Activated CD4-positive, alpha-beta T cell treated with anti-CD3 and anti-CD28 coated beads, Interleukin-2, amount 10 ng/mL, durations not matched to agents 7 days and 5 days (primary cell): ENCODE results near the gene RUBCN. TPM values are rescaled to one million over a fixed set of nuclear protein-coding genes. Genes with fewer than 3 reads are reported as not detected.
"Not testable (repeated sequence)": the region's sequence is repeated elsewhere in the genome, so short reads cannot be mapped to it uniquely, and the experiment has no call there.

Experiments used
- CTCF ChIA-PET: fragments of 350-600 bp; sonication (Branson Sonifier 250); formaldehyde crosslinking; loops from one replicate; lab custom pipeline; 2021; ENCODE audit warnings: antibody characterized with exemption; lab: Charles Lee
- POLR2A ChIA-PET: fragments of 350-600 bp; sonication (Branson Sonifier 250); formaldehyde crosslinking; loops from one replicate; lab custom pipeline; 2021; ENCODE audit warnings: antibody characterized with exemption; lab: Charles Lee
- DNase-seq: peaks from one replicate; pipeline ENCODE4 v3.0.0-alpha.2; 2020
- H3K27ac Mint-ChIP-seq: one replicate; pipeline ENCODE4 v1.8.0; 2021; ENCODE audit warnings: mild to moderate bottlenecking, moderate library complexity, mixed read lengths
- H3K27me3 Mint-ChIP-seq: one replicate; pipeline ENCODE4 v1.8.0; 2021; ENCODE audit warnings: mixed read lengths
- H3K36me3 Mint-ChIP-seq: one replicate; pipeline ENCODE4 v1.8.0; 2021; ENCODE audit warnings: low read depth, mixed read lengths
- H3K4me1 Mint-ChIP-seq: one replicate; pipeline ENCODE4 v1.8.0; 2021; ENCODE audit warnings: mixed read lengths
- H3K4me3 Mint-ChIP-seq: one replicate; pipeline ENCODE4 v1.8.0; 2021; ENCODE audit warnings: mild to moderate bottlenecking, moderate library complexity, mixed read lengths
- H3K9me3 Mint-ChIP-seq: one replicate; pipeline ENCODE4 v1.8.0; 2021; ENCODE audit warnings: mixed read lengths
- total RNA-seq, 2 experiments: library from RNA; stranded (reverse); gene quantifications; one replicate each; pipeline ENCODE4 v1.2.3, GENCODE V29; 2021

The RUBCN gene
- total RNA-seq, 2 experiments from 2014 or later, result 43.3 to 44.5 TPM

DNA sequence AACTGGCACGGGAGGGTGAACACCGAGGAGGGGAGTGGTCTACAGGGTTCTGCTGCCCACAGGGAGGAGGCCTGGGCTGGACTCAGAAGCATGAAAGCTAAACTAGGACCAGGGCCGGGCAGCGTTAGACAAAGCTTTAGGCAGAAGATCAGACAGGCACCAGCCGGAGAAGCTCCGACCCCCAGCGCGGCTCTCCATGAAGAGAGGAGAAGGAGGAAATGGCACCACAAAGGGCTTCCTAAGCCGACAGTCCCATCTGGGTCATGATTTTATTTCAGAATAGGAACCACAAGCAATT, 61.2 kb downstream of the RUBCN start:
- ChIA-PET POLR2A (no interaction called here), CTCF (interaction anchor here (1.0 kb wide), 1 partner anchor 65 kb away, joined by 4 read pairs; no protein-coding TSS in a partner anchor)
- Mint-ChIP-seq H3K27ac (no peak overlapping the region), H3K27me3 (no peaks in the 10 kb centered on the region), H3K9me3 (peaks cover 7% of the 10 kb centered on the region), H3K36me3 (peaks cover 44% of the 10 kb centered on the region), H3K4me1 (no peaks in the 10 kb centered on the region), H3K4me3 (no peak overlapping the region)
- no peak for DNase-seq

DNA sequence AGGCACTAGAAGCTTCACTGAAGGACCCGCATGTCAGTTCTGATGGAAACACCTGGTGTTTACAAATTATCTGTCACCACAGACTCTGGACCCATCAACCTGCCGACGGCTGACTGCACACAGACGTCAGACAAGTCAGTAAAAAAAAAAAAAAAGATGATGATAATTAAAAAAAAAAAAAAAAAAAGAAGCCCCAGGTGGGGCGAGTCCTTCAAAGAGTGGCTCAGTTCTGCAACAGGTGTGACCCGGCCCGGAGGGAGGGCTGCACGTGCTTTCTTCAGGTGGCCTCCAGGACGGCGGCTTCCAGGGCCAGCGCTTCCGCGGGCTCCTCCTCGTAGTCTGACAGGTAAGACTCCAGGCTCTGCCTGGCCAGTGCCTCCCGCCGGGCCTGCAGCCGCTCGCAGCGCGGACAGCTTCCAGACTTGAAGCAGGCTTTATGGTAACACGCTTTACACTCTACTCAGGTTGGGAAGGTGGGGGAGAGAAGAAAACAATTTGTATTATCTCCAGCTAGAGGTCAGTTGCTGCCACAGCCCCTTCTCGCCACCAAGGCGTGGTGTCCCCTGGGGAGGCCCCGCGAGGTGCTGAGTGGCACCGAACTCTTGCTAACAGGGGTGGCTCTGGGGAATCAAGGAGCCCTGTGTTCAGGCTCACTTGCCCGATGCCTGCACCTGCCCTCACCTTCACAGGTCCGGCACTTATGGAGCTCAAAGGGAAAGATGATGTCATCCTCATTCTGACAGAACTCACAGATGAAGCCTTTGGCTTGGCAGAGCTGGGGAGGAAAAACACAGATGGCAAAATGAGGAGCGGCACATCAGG, 61.8 kb downstream of the RUBCN start:
- H3K27ac Mint-ChIP-seq, result no peak overlapping the region
- no peak for DNase-seq
- H3K27me3 Mint-ChIP-seq, result no peaks in the 10 kb centered on the region
- no peak overlapping the region for H3K4me3 Mint-ChIP-seq
- H3K4me1 Mint-ChIP-seq, result no peaks in the 10 kb centered on the region
- ChIA-PET POLR2A (no interaction called here), CTCF (interaction anchor here (0.6 to 1.0 kb wide), 2 partner anchors 65 to 122 kb away, joined by 3 to 4 read pairs; no protein-coding TSS in a partner anchor)
- H3K36me3 Mint-ChIP-seq, result peaks cover 40% of the 10 kb centered on the region
- H3K9me3 Mint-ChIP-seq, result peaks cover 4% of the 10 kb centered on the region

DNA sequence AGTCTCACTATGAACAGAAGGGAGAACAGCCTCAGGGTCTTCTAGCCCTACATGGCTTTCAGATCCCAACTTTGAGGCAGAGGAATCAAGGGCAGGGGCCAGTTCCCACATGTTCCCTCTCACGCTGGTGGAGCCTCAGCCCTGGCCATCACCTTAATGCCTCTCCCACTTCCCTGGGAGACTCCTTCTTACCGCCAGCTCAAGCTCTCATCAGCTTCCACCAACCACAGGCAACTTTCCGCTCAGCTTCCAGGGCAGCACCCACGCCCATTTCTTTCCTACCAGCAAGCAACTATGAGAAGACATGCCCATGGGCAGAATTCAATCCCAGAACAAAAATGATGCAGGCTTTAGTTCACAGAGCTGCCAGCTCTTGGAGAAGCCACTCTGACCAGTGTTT, 63.5 kb downstream of the RUBCN start:
- H3K36me3 Mint-ChIP-seq, result peaks cover 33% of the 10 kb centered on the region

DNA sequence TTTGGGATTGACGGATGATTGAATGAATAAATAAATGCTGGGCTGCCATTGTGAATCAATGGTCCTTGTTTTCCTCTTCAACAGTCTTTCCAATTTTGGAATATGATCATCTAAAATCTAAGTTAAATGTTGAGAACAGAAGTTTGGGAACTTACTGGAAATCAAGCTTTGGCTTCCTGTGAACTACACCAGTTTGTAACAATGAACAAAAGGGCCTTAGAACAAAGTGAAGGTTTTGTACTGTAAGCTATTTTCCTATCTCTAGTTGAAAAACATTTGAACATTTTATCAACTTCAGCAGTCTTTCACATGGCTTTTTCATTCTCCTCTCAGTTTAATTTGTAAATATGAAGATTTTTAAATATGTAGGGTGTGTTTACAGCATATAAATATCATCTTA, 66.3 kb downstream of the RUBCN start:
- Mint-ChIP-seq H3K36me3 (peaks cover 20% of the 10 kb centered on the region), H3K27me3 (no peaks in the 10 kb centered on the region), H3K9me3 (no peaks in the 10 kb centered on the region), H3K4me1 (no peaks in the 10 kb centered on the region), H3K4me3 (no peak overlapping the region), H3K27ac (no peak overlapping the region)
- no peak for DNase-seq
- POLR2A ChIA-PET, result no interaction called here
- CTCF ChIA-PET, result interaction anchor here (1.2 to 1.3 kb wide), 3 partner anchors 14 to 92 kb away, joined by 3 read pairs; no protein-coding TSS in a partner anchor

More for the DNA sequence above, 63.5 kb downstream of the RUBCN start:
- Mint-ChIP-seq H3K27me3 (no peaks in the 10 kb centered on the region), H3K9me3 (no peaks in the 10 kb centered on the region), H3K27ac (no peak overlapping the region), H3K4me1 (no peaks in the 10 kb centered on the region), H3K4me3 (no peak overlapping the region)
- no peak for DNase-seq
- POLR2A ChIA-PET, result no interaction called here
- CTCF ChIA-PET, result interaction anchor here (0.7 to 2.2 kb wide), 4 partner anchors 14 to 670 kb away, joined by 4 to 5 read pairs (median 4); no protein-coding TSS in a partner anchor

DNA sequence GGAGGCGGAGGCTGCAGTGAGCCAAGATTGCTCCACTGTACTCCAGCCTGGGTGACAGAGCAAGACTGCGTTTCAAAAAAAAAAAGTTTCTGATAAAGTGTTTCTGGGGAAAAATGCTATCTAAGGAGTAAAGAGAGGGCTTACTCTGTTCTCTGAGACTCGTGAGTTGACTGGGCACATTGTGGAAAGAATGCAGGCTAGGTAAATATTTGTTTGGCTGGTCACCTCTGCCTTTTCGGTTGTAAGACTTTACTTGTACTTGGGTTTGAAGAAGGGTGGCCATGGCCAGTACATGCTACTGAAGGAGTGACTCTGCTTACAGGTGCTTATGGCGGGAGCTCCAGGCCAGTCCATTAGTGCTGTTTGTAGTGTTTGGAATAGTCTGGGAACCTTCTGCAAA, 68.7 kb downstream of the RUBCN start:
- no peak overlapping the region for H3K27ac Mint-ChIP-seq
- no peaks in the 10 kb centered on the region for H3K27me3 Mint-ChIP-seq
- ChIA-PET CTCF (no interaction called here), POLR2A (no interaction called here)
- H3K4me1 Mint-ChIP-seq, result no peaks in the 10 kb centered on the region
- H3K36me3 Mint-ChIP-seq, result peaks cover 2% of the 10 kb centered on the region
- no peak overlapping the region for H3K4me3 Mint-ChIP-seq
- DNase-seq, result no peak
- H3K9me3 Mint-ChIP-seq, result no peaks in the 10 kb centered on the region

DNA sequence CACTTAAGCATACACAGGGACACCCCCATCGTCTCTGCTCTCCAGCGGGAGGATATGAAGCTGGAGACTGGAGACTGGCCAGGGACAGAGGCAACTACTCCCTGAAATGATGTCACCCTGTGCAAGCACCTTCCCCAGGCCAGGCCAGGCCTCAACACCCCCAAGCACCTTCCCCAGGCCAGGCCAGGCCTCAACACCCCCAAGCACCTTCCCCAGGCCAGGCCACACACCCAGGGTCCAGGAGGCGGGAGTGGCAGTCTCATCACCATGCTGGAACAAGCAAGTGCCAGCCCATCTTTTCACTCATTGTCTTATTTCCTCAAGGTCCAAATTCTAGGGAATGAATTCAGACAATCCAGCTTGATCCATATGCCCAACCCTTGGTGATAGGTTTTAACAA, 69.4 kb downstream of the RUBCN start:
- DNase-seq, H3K27ac Mint-ChIP-seq, H3K27me3 Mint-ChIP-seq, H3K4me1 Mint-ChIP-seq, H3K4me3 Mint-ChIP-seq, CTCF ChIA-PET, H3K9me3 Mint-ChIP-seq, POLR2A ChIA-PET, H3K36me3 Mint-ChIP-seq: not testable (repeated sequence)

DNA sequence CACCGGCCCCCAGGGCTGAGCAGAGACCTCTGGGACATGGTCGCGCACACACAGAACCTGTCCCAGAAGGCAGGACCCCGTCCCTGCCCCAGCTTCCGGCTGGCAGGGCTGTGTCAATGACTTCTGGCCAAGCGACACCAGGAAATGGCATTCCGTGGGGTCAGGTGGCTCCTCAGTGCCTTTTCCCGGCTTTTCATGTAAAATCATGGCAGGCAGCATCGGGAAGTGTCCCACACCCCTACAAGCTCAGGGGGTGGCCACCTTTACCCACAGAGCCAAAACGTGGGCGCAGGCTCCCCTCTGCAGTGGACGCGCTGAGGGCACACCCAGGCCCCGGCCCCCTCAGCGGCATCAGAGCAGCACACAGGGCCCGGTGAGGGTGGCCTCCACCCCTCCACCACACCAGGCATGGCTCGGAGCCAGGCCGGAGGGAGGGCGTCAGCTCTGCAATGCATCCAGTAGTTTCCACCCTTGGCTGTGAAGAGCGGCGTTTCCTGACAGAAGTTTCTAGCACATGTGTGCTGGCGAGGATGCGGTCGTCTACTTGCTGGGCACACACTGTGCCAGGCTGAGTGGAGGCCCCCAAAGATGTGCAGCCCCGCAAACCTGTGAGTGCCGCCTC, 70.4 kb downstream of the RUBCN start:
- H3K4me3 Mint-ChIP-seq, CTCF ChIA-PET, POLR2A ChIA-PET, H3K4me1 Mint-ChIP-seq, DNase-seq, H3K9me3 Mint-ChIP-seq, H3K27me3 Mint-ChIP-seq, H3K27ac Mint-ChIP-seq, H3K36me3 Mint-ChIP-seq: not testable (repeated sequence)

DNA sequence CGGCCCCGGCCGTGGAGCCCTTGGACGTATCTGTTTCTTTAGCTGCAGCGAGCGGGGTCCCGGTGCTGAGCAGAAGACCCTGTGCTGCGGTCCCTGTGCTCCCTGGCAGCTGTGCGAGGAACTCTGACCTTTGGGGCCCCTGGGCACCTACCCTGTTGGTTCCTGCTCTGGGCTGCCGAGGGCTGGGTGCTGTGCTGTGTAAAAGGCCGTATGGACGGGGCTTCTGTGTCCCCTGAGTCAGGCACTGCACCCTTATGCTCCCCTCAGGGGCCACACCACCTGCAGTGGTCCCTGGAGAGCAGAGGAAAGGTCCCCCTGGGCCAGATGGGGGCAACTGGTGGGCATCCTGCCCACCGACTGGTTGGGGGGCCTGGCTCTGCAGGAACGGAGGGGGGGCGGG, 71.2 kb downstream of the RUBCN start:
- H3K27me3 Mint-ChIP-seq, H3K36me3 Mint-ChIP-seq, DNase-seq, CTCF ChIA-PET, POLR2A ChIA-PET, H3K27ac Mint-ChIP-seq, H3K9me3 Mint-ChIP-seq, H3K4me3 Mint-ChIP-seq, H3K4me1 Mint-ChIP-seq: not testable (repeated sequence)

DNA sequence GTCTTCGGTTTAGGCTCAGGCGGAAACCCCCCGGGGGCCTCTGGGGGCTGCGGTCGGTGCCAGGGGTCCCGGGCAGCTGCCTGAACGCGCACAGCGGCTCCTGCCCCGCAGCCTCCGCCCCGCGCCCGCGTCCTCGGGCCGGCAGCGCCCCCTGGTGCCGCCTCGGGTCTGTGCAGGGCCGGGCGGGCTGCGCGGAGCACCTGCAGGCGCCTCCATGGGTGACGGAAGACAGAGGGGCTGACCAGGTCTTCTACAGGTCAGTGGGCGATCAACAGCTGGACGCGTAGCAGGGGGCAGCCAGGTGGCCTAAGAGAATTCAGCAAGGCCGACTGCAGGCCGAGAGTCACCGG, 71.6 kb downstream of the RUBCN start:
- H3K27ac Mint-ChIP-seq, H3K36me3 Mint-ChIP-seq, CTCF ChIA-PET, H3K9me3 Mint-ChIP-seq, DNase-seq, POLR2A ChIA-PET, H3K27me3 Mint-ChIP-seq, H3K4me1 Mint-ChIP-seq: not testable (repeated sequence)
- peak overlapping the region; percentile 19 for H3K4me3 Mint-ChIP-seq

DNA sequence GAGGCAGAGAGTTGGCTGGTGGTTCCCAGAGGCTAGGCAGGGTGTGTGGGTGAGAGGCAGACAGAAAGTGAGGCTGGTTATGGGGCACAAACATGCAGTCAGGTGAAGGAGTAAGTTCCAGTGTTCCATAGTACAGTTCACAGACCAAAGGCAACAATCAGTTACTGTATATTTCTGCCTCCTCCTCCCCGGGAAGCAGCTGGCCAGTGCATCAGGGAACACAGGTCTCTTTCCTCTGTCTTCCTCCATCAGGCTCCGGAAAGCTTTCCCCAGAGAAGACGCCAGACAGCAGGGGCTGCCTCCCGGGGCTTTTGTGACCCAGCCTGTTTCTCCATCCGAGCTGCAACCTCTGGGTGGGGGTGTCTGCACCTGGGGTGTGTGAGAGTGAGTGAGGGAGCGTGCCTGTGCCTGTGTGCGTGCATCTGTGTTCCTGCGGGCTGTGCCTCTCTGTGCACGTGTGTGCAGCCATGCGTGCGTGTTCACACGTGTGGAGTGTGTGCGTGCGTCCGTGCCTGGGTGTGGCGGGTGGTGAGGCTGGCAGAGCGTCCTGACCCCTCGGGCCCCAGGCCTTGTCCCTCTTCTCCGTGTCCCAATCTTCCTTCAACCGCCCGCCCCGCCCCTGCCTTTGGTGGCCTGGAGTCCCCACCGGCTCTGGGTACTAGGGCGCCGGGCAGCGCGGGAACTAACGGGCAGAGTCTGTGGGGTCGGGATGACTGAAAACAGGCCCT, 72.1 kb downstream of the RUBCN start:
- H3K27me3 Mint-ChIP-seq, POLR2A ChIA-PET, H3K27ac Mint-ChIP-seq, DNase-seq, H3K4me1 Mint-ChIP-seq, CTCF ChIA-PET, H3K36me3 Mint-ChIP-seq, H3K9me3 Mint-ChIP-seq: not testable (repeated sequence)
- H3K4me3 Mint-ChIP-seq, result peak overlapping the region; percentile 19

DNA sequence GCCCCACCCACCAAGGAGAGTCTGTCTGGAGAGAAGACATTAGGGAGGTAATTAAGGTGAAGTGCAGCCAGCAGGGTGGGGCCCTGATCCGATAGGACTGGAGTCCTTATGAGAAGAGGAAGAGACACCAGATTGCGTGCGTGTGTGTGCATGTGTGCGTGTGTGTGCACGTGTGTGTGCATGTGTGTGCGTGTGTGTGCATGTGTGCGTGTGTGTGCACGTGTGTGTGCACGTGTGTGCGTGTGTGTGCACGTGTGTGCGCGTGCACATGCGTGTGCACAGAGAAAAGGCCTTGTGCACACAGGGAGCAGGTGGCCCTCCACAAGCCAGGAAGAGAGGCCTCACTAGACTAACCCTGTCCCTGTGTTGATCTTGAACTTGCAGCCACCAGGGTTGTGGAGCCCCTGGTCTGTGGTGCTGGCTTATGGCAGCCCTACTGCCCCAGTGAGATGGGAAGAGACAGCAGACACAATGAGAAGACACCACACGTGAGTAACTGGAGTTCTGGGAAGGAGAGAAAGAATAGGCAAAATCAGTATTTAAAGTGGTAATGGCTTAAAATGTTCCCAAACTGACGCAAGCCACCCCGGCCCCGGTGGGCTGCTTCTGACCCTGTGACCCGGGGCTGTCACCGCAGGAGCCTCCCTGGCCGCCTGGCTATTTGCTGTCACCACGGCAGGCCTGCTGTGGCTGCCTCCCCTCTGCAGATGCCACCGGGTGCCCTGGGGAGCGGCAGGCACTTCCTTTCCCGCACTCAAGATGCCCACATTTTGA, 73.2 kb downstream of the RUBCN start:
- H3K4me1 Mint-ChIP-seq, H3K4me3 Mint-ChIP-seq, DNase-seq, H3K36me3 Mint-ChIP-seq, H3K27me3 Mint-ChIP-seq, POLR2A ChIA-PET, CTCF ChIA-PET, H3K27ac Mint-ChIP-seq, H3K9me3 Mint-ChIP-seq: not testable (repeated sequence)

DNA sequence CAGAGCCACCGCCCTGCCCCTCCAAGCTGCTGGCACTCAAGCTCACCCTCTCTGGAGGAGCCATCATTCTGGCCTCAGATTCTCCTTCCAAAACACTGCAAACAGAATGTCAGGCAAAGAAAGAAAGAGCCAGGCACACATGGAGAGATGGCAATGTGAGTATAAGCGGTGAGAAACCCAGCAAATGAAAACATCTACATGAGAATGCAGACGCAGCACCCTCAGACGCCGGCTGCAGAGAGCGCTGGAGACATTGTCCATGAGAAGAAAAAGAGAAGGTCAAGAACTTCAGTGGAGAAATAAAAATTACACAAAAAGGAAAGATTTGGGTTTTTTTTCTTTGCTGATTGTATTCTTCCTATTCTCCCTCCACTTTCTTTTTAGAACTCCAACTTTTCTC, 74.4 kb downstream of the RUBCN start:
- H3K27ac Mint-ChIP-seq, H3K27me3 Mint-ChIP-seq, POLR2A ChIA-PET, H3K9me3 Mint-ChIP-seq, CTCF ChIA-PET, H3K36me3 Mint-ChIP-seq, DNase-seq, H3K4me1 Mint-ChIP-seq, H3K4me3 Mint-ChIP-seq: not testable (repeated sequence)

DNA sequence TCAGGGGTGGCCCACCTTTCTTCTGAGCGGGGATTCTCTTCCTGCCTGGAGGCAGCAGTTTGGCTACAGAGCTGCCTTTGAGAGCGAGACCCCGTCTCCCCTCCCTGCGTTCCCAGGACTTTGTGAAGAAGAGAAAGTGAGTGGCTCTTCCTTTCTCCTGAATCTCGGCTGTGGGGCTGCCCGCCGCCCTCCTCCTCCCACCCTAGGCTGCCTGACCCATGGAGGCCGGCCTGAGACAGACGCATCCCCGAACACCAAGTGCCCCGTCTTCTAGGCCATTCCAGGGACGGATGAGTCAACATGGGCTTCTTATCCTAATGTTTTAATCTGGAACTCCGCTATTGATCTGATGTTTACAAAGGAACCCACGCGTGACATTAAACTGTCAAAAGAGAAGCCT, 74.8 kb downstream of the RUBCN start:
- POLR2A ChIA-PET, H3K4me1 Mint-ChIP-seq, H3K36me3 Mint-ChIP-seq, H3K9me3 Mint-ChIP-seq, H3K27ac Mint-ChIP-seq, H3K27me3 Mint-ChIP-seq, CTCF ChIA-PET, H3K4me3 Mint-ChIP-seq, DNase-seq: not testable (repeated sequence)
